Fibroblast of the conjunctiva (primary cell): ENCODE data around the gene SERPINA10.

ENCODE experiments used
- DNase-seq: peaks from one replicate; pipeline ENCODE4 v3.0.0-alpha.2; 2010; ENCODE audit warnings: low read depth

The SERPINA10 gene, protein sequence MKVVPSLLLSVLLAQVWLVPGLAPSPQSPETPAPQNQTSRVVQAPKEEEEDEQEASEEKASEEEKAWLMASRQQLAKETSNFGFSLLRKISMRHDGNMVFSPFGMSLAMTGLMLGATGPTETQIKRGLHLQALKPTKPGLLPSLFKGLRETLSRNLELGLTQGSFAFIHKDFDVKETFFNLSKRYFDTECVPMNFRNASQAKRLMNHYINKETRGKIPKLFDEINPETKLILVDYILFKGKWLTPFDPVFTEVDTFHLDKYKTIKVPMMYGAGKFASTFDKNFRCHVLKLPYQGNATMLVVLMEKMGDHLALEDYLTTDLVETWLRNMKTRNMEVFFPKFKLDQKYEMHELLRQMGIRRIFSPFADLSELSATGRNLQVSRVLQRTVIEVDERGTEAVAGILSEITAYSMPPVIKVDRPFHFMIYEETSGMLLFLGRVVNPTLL

DNA sequence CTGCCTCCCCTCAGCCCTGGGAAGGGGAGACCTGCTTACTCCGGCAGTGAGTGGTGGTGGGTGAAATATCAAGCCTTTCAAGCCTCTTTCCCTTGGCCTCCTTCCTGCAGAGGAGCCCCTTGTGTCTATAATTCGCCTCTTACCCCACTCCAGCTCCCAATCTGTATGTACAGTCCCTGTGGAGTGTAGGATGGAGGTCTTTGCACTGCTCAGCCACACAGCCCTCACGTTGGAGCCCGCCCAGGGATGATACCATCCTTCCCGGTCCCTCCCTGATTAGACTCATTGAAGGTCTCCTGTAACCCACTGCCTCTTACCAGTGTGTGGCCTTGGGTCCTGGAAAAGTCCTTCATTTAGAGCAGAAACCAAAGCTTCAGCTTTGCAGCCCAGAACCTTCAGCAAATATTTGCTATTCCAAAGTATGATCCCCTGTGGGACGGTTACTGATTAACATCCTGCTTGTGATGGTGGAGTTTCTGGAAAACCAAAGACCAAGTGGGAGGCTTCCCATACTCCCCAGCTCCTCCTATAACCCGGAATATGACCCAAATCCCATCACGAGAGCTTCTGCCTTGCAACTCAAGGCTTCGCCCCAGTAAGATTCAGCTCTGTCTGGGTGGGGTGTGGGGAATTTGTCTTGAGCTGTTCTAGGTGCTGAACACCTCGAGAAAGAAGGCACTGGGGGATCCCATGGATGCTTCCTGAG, at the start of gene SERPINA10:
Gene SERPINA10, minus strand, starts transcription at position 397 of the 706 bp plus-strand sequence. CDS start 2,675 bp downstream, outside the sequence.
- no peak for DNase-seq

DNA sequence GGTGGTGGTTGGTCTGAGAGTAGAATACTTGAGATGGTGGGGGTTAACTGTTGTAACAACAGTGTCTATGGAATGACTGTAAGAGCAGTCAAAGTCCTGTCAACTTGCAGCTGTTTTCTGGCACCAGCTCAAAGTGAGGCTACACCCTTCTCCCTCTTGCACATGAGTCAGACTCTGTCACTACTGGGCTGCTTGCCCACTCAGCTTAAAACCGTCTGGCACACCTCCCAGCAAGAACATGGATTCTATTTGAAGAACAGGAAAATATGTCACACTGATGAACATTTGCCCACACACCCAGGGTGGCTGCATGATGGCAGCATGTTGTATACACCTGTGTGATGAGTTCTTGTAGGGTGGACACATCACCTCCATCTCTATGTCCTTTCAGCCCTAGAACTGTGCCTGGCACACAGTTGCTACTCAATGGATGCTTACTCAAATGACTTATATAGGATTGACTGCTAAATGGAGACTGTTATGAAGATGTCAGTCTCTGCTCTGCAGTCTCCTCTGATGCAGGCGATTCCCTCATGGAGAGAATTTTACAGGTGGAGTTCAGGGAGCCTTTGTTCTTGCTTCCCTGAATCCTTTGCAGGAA, 49.4 kb upstream of the SERPINA10 start:
- peak; percentile 100 for DNase-seq

DNA sequence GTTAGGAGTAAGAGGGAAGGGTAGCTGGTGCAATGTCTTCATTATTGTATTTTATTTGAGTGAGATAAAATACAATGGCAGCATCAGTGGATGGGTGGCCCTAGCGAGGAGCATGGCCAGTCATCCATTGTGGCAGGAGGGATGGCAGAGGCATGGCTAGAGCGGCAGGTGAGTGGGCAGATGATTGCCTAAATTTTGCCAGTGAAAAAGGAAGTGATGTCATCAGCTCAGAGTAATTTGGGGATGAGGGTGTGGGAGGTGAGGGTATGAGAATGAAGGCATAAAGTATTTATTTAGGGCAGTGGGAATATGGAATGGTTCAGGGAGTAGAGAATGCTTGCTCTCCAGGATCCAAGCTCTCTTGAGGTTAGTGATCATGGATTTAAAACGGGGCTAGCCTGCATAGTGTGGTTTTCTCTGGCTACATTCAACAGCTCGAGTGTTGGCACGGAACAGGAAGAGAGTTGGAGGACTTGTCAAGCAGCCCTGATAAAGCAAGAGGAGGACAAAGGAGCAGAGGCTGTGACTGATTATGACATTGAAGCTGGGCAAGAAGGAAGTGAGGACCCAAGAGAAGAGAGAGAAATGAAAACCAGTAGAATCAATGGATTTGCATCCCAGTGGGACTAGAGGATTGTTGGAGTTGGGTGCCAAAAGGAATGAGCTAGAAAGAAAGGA, 48.7 kb upstream of the SERPINA10 start:
- no peak for DNase-seq

DNA sequence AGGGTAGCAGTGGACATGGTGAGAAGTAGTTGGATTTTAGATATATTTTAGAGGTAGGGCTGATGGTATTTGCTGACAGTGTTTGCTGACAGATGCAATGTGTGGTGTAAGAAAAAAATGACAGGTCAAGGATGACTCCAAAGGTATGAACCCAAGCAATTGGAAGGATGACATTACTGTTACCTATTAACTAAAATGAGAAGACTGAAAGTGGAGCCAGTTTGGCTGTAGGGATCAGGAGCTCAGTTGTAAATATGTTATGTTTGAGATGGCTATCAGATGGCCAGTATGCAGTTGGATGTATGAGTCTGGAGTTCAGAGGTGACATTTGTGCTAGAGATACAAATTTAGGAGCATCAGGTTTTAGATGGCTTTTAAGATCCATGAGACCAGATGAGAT, 47.5 kb upstream of the SERPINA10 start:
- DNase-seq, result no peak

DNA sequence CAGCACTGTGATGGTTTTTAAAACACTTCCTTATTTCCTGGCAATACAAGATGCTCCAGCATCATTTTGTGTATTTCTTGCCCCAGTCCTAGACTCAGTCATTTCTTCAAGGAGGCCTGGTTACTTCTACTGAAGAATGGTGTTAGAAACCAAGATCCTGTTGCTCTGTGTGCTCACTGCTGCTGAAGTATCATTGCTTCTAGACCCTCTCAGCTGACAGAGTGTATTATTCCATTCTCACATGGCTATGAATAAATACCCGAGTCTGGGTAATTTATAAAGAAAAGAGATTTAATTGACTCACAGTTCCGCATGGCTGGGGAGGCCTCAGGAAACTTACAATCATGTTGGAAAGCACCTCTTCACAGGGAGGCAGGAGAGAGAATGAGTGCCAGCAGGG, 45.0 kb upstream of the SERPINA10 start:
- no peak for DNase-seq

DNA sequence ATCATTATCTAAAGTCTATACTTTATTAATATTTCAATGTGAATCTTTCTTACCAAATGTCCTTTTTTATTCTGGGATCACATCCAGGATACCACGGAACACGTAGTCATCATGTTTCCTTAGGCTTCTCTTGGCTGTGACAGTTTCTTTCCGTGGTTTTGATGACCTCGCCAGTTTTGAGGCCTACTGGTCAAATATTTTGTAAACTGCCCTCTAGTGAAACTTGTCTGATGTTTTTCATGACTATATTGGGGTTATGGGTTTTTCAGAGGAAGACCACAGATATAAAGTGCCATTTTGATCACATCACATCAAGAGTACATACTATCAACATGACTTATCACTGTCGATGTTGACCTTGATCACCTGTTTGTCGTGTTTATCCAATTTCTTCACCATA, 44.2 kb upstream of the SERPINA10 start:
- DNase-seq, result no peak

DNA sequence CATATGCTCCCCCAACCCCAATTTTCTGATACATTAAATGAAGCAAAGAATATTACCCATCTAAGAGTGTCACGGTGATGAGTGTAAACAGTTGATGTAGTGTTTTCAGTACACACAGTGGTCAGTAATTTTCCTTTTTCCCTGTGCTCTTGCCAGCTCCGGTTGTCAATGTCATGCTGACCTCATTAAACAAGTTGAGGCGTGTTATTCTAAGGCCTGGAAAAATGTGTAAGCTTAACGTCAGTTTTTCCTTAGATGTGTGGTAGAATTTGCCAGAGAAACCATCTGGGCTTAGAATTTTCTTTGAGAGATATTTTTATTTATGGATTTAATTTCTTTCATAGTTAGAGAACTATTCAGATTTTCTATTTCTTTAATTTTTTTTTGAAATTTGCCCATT, 41.8 kb upstream of the SERPINA10 start:
- no peak for DNase-seq

DNA sequence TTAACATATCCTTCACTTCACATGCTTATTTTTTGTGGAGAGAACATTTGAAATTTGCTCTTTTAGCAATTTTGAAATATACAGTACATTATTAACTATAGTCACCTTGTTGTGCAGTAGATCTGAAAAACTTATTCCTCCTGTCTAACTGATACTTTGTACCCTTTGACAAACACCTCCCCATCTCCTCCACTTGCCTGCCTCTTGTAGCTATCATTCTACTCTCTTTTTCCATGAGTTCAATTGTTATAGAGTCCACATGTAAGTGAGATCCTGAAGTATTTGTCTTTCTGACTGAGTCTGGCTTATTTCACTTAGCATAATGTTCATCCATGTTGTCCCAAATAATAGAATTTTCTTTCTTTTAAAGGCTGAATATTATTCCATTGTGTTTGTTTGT, 39.5 kb upstream of the SERPINA10 start:
- DNase-seq, result no peak

DNA sequence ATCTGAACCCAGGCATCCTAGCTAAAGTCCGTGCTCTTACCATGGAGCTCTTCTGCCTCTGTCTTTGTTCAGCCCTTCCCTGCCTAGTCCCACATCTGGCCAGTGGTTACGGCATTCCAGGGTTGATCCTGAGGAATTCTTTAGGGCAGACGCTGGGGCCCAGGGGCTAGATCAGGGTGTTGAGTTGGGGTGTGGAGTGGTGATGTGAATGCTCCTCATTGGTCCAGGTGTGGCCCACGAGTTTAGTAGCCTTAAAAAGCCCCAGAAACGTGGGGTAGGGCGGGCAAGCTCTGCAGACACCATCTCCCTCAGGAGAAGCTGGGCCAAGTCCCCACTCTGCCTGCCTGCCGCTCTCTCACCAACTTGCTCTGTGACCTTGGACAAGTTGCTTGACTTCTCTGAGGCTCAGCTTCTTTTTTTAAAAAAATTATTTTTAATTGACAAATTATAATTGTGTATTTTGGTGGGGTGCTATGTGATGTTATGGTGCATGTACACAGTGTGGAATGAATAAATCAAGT, 39.1 kb upstream of the SERPINA10 start:
- DNase-seq, result no peak

DNA sequence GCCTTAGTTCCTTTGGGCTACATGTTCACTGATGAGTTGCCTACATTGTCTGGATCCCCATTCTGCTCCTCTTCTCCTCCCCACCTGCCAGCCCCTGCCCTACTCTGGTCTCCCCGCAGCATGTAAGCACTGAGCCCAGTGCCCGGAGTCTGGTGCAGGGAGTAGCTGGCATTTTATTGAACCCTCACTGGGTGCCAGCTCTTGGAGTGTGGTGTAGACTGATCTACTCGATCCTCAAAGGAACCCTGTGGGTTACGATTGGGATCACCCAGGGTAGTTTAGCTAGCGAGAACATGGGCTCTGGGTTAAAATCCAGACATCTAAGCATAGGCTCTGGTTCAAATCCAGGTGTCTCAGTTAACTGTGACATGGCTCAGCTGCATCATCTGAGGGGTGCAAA, 38.4 kb upstream of the SERPINA10 start:
- DNase-seq, result no peak

DNA sequence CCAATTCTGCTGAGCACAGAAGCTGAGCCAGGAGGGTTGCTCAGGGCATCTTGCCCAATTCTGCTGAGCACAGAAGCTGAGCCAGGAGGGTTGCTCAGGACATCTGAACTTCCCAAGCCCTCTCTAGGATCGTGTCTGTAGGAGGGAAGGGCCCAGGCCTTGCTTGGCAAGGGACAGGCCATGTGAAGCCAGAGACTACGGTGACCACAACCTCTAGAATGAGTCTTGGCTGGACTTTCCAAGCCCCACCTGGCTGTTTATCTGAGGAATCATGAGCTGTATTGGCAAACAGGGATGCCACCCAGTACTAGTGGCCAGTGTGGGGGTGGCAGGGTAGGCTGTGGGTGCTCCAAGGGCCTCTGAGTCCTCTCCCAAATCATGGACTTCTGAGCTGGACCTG, 37.8 kb upstream of the SERPINA10 start:
- DNase-seq, result no peak

DNA sequence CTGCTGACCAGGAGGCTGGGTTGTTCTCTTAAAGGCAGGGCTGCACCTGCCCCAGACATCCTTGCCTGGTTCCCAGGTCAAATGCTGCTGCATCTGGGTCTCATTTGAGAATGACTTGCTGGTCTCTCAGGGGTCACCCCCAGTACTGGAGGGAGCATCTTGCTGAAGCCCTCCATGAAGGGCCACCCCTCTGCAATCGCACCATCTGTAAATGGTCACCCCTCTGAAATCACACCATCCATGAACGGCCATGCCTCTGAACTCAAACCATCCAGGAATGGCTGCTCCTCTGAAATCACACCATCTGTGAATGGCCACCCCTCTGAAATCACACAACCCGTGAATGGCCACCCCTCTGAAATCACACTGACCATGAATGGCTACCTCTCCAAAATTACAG, 37.4 kb upstream of the SERPINA10 start:
- DNase-seq, result no peak

DNA sequence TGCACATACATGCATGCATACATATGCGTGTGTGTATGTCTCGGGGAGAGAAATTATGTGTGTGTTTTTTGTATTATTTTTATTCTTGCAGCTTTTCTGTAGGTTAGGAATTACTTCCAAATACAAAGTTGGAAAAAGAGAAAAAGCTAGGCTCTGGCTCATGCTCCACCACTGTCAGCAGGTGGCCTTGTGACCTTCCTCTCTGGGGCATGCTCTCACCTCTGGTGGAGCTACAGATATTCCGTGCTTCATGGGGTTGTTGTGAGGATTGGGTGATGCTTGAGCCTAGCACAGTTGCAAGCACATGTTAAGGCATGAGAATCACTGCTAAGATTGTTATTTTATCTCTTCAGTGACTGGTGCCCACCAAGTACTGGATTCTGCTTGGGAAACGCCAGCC, 36.8 kb upstream of the SERPINA10 start:
- DNase-seq, result no peak

DNA sequence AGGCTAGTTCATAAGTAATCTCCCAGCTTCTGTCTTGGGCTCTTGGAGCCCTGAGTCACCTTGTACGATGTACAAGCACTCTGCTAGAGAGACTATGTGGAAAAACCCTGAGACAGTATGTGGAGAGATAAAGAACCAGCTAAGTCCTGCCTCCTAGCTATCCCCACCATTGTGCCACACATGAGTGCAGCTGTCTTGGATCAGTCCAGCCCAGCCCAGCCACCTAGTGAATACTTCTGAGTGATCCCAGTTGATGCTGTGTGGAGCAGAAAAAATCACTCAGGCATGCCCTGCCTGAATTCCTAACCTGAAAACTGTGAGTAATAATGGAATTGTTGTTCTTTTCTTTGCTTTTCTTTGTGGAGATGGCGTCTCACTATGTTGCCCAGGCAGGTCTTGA, 35.1 kb upstream of the SERPINA10 start:
- DNase-seq, result no peak

DNA sequence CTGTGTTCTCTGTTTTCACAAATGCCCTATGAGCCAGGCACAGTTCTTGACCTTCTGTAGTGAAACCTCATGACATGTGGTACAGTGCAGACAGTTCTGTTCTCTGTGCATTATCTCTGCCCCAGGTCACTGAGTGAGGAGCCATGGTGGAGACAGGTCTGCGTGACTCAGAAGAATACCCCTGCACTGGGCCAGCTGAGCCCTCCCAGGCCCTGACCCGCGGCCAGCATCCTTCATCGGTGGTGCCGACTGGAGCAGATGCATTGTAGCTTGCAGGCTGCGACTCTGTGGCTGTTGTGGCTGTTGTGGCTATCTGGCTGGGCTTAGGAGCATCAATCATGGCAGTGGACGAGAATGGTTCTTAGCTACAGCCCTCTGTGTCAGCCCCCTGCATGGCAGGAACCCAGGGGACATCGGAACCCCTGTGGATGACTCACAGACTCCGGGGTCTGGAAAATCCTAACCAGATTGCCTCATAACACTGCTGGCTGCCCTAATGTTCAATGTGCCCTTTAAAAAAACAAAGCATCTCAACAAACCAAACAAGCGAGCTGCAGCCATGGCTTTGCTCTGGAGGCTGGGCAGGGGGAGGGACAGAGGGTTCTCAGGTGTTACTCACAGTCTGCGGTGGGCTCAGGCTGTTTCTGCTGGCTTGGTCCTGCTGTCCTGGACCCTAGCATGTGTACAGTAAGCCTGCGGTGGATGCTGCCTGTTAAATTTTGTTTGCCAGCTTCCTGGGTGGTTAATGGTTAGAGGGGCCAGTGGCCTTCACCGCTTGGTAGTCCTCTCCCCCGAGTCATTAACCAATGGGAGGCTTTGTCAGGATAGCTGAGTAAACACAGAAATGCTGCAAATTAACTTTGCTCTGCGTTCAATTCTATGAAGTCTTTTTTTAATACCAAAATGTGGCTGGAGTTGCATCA, 29.8 kb upstream of the SERPINA10 start, which contains the start of gene SERPINA6:
Gene SERPINA6, minus strand, starts transcription at position 689 of the 923 bp plus-strand sequence. CDS start 8,688 bp downstream, outside the sequence.
- peak; percentile 32 for DNase-seq

DNA sequence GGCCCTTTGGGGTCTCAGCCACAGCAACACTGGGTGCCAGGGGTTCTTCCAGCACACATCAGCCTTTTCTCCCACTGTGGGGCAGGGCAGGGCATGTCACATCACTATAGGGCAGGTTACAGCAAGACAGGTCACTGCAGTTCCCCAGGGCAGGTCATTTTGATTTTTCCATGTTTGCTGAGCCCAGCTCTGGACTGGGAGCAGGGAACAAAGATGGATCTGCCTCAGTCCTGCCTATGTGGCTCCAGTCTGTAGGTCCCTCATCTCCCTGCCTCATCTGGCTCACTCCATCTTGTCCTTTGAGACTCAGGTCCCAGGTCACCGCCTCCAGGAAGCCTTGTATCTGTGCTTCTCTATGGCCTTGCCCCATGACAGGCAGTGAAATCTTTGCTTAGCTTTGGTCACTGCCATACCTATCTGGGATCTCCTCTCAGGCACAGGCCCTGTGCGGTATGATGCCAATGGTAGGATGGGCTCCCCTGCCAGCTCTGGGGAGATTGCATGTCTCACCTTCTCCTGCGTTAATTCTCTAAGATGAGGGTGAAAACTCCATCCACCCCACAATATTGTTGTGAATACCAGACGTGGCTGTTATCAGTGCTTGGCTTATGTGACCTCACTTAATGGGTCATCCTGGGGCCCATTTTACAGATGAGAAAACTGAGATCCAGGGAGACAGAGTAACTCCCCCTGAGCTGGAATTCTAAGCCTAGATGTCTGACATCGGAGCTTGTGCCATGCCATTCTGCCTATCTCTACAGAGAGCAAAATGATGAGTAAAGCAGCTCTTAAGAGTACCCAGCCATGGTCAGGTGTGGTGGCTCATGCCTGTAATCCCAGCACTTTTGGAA, 28.6 kb upstream of the SERPINA10 start:
- no peak for DNase-seq

DNA sequence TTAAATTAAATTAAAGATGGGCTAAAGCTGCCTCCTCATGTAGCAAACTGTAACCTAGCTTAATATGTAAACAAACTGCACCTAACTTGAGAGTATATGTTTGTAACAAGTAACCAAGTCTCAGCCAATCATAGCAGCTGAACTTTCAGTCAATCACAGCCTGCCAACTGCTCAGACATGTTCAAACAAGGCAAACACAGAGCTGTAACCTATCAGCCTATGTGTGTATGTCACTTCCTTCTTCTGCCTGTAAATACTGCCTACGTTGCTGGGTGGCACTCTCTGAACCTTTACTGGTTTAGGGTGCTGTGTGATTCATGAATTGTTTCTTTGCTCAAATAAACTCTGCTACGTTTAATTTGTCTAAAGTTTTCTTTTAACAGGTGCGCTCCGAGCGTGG, 27.2 kb upstream of the SERPINA10 start:
- DNase-seq, result no peak

DNA sequence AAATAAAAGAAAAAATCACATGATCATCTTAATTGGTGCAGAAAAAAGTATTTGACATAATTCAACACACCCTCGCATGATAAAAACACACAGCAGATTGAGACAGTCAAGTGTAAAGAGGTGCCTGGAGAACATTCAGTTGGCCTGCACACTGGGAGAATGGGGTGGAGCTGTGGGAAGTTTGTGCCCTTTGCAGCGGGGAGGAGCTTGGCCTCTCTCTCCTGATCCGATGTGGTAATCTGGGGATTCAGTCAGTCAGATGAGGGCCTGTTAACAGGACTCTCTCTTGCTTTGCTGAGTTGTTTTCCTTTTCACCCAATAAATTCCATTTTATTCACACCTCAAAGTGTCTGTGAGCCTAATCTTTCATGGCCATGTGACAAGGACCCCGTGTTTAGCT, 24.2 kb upstream of the SERPINA10 start:
- no peak for DNase-seq

DNA sequence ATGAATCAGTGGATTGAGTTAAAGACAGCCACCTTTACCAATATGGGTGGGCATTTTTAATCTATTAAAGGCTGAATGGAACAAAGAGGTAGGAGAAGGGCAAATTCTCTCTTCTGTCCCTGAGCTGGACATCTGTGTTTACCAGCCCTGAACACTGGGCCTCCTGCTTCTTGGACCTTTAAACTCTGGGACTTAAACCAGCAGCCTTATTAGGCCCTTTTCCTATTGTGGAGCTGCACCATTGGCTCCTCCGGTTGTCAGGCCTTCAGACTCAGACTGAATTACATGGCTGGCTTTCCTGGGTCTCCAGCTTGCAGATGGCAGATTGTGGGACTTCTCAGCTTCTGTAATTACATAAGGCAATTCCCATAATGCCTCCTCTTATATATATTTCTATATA, 23.6 kb upstream of the SERPINA10 start:
- DNase-seq, result no peak

DNA sequence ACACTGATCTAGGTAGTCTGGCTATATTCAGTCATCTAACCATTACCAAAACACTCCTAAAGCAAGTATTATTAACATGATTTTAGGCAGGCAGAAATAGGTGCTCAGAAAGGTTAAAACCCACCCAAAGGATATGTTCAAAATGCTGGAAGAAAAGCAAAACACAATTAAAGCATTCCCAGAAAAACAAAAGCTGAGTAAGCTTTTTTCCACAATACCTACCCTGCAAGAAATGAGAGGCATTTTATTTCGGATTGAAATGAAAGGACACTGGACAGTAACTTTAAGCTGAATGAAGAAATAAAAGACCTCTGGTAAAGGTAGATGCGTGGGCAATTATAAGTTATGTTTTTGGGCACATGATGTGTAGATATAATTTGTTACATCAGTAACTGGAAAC, 21.8 kb upstream of the SERPINA10 start:
- DNase-seq, result no peak
